Chondrocyte (in vitro differentiated cells): ENCODE results near the gene RPL31. TPM values are rescaled to one million over a fixed set of nuclear protein-coding genes. Genes with fewer than 3 reads are reported as not detected.

Source experiments
- DNase-seq: peaks from one replicate; pipeline ENCODE4 v3.0.0; 2021; ENCODE audit warnings: mixed read lengths, low spot score
- H3K27ac Mint-ChIP-seq: one replicate; pipeline ENCODE4 v1.8.0; 2021; ENCODE audit warnings: mild to moderate bottlenecking, moderate library complexity, mixed read lengths; ENCODE audit not compliant: unreplicated experiment
- H3K27me3 Mint-ChIP-seq: 2 replicates; pipeline ENCODE4 v1.8.0; 2021; ENCODE audit warnings: low read depth, mixed read lengths
- H3K36me3 Mint-ChIP-seq: 2 replicates; pipeline ENCODE4 v1.8.0; 2021; ENCODE audit warnings: low read depth, mixed read lengths
- H3K4me1 Mint-ChIP-seq: 2 replicates; pipeline ENCODE4 v1.8.0; 2021; ENCODE audit warnings: low read depth, mild to moderate bottlenecking, mixed read lengths
- H3K4me3 Mint-ChIP-seq: one replicate; pipeline ENCODE4 v1.8.0; 2021; ENCODE audit warnings: mild to moderate bottlenecking, moderate library complexity, mixed read lengths; ENCODE audit not compliant: unreplicated experiment
- H3K9me3 Mint-ChIP-seq: 2 replicates; pipeline ENCODE4 v1.8.0; 2021; ENCODE audit warnings: low read depth, mixed read lengths
- CTCF ChIP-seq: fragments of 200-600 bp; sonication (generic); IDR thresholded peaks from 2 replicates; pipeline ENCODE4 v1.5.0; 2021; ENCODE audit warnings: antibody characterized with exemption, mild to moderate bottlenecking, moderate library complexity
- total RNA-seq: library from RNA; stranded (reverse); gene quantifications from 3 replicates; pipeline ENCODE4 v1.2.1, GENCODE V29; 2021

Gene RPL31
- total RNA-seq, 1 donor from 2014 or later: 951 TPM

- H3K36me3 Mint-ChIP-seq: peaks cover 1% of the 10 kb centered on the region
- H3K4me1 Mint-ChIP-seq: peaks cover 4% of the 10 kb centered on the region
- no peak overlapping the region for H3K4me3 Mint-ChIP-seq
- no peaks in the 10 kb centered on the region for H3K9me3 Mint-ChIP-seq
- H3K27me3 Mint-ChIP-seq: no peaks in the 10 kb centered on the region
- DNase-seq: no peak
- TF ChIP-seq CTCF: no peak
- no peak overlapping the region for H3K27ac Mint-ChIP-seq
These were observed 15.3 kb downstream of the RPL31 start for GRCh38 chr2:101017371-101017770.

DNA sequence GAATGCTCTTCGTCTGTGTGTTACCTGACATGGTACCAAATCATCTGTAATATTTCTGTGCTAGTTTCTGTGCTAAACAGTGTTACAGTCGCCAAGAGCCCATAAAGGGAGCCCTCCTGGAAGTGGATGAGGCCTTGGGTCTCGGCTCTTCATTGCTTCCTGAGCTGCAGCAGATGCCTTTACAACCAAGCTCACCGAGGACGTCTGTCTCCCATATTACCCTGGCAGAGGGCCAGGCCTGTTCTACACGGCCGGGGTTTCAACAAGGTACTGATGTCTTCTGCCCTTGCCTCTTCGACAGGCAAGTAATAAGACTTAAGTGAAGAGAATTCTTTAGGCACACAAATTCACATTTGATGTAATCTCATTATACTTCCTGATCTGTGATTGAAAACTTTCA lies 16.8 kb downstream of the RPL31 start:
- TF ChIP-seq CTCF: no peak
- Mint-ChIP-seq H3K4me1 (no peaks in the 10 kb centered on the region), H3K27ac (no peak overlapping the region)

DNA sequence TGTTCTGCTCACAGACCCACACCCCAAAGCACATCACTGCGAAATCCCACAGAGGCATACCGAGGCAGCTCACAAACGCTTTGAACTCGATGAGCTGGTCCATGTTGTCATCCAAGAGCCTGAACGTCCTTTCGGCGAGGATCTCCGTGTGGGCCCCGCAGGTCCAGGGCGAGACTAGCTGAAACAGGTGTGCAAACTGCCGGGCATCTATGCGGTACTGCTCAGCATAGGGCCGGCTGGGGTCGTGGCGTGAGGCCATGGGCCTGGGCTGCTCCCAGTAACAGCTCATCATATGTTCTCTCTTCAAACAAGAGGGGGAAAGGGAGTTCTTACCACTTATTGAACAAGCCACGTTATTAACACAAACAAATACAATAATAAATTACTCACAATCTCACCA lies 20.1 kb downstream of the RPL31 start:
- Mint-ChIP-seq H3K27me3 (no peaks in the 10 kb centered on the region), H3K4me3 (no peak overlapping the region), H3K36me3 (peaks cover 5% of the 10 kb centered on the region), H3K27ac (no peak overlapping the region), H3K4me1 (no peaks in the 10 kb centered on the region), H3K9me3 (no peaks in the 10 kb centered on the region)
- no peak for TF ChIP-seq CTCF
- no peak for DNase-seq

More for the DNA sequence above, 16.8 kb downstream of the RPL31 start:
- no peak for DNase-seq
- no peaks in the 10 kb centered on the region for H3K9me3 Mint-ChIP-seq
- no peaks in the 10 kb centered on the region for H3K27me3 Mint-ChIP-seq
- H3K36me3 Mint-ChIP-seq: peaks cover 3% of the 10 kb centered on the region
- no peak overlapping the region for H3K4me3 Mint-ChIP-seq

GRCh38 chr2:101023327-101024107 lies 21.4 kb downstream of the RPL31 start:
- H3K4me3 Mint-ChIP-seq: no peak overlapping the region
- H3K27ac Mint-ChIP-seq: no peak overlapping the region
- no peak for TF ChIP-seq CTCF
- H3K9me3 Mint-ChIP-seq: no peaks in the 10 kb centered on the region
- no peaks in the 10 kb centered on the region for H3K4me1 Mint-ChIP-seq
- DNase-seq: no peak
- H3K27me3 Mint-ChIP-seq: no peaks in the 10 kb centered on the region
- peaks cover 4% of the 10 kb centered on the region for H3K36me3 Mint-ChIP-seq

DNA sequence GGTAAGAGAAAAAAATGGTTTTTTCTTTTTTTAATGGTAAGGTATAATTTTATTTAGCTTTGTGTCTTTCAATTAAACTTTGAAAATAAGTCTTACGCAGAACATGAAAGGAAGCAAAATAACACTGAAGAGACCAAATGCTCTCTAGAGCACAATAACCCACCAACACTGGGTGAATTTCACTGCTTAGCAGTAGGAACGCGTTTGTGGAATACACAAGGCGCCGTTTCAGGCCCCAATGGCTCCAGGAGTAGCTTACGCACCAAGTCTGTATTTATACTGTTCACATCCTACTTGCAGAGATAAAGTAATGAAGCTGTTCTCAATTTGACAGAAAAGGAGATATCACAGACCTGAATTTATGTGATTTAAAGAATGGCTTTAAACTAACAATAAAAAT lies 23.5 kb downstream of the RPL31 start:
- no peaks in the 10 kb centered on the region for H3K4me1 Mint-ChIP-seq
- no peak for TF ChIP-seq CTCF
- H3K27me3 Mint-ChIP-seq: no peaks in the 10 kb centered on the region
- H3K4me3 Mint-ChIP-seq: no peak overlapping the region
- no peaks in the 10 kb centered on the region for H3K9me3 Mint-ChIP-seq
- DNase-seq: no peak
- H3K36me3 Mint-ChIP-seq: peaks cover 7% of the 10 kb centered on the region
- H3K27ac Mint-ChIP-seq: no peak overlapping the region
